22Rv1 (cell line): ENCODE measurements around the gene MYO10.

Source experiments
- ZFX ChIP-seq: fragments of 450-650 bp; IDR thresholded peaks from 2 replicates; pipeline ENCODE4 v1.6.1; 2017; ENCODE audit warnings: antibody characterized with exemption, borderline replicate concordance
- TF ChIP-seq, protein P1 (sequence below): fragments of 450-650 bp; IDR thresholded peaks from 2 replicates; pipeline ENCODE4 v1.5.1; 2017; ENCODE audit warnings: mild to moderate bottlenecking

DNA sequence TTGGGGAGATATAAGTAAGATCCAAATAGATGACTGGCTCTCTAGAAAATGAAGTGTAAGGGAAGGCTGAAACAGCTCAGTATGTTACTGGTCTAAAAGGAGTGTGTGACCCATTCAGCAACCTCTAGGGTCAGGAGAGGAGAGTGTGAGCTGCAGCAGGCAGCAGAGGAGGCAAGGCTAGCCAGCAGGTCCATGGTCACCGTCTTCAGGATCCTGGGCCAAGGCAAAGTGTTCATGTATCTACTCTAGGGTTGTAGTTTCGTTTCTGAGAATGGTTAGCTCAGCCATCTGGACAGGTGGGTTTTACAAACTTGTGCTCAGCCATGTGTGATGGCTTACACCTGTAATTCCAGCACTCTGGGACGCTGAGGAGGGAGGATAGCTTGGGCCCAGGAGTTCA lies 13.7 kb downstream of the MYO10 start:
- TF ChIP-seq, protein P1, sequence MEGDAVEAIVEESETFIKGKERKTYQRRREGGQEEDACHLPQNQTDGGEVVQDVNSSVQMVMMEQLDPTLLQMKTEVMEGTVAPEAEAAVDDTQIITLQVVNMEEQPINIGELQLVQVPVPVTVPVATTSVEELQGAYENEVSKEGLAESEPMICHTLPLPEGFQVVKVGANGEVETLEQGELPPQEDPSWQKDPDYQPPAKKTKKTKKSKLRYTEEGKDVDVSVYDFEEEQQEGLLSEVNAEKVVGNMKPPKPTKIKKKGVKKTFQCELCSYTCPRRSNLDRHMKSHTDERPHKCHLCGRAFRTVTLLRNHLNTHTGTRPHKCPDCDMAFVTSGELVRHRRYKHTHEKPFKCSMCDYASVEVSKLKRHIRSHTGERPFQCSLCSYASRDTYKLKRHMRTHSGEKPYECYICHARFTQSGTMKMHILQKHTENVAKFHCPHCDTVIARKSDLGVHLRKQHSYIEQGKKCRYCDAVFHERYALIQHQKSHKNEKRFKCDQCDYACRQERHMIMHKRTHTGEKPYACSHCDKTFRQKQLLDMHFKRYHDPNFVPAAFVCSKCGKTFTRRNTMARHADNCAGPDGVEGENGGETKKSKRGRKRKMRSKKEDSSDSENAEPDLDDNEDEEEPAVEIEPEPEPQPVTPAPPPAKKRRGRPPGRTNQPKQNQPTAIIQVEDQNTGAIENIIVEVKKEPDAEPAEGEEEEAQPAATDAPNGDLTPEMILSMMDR: no peak
- TF ChIP-seq ZFX: no peak
